ENCODE data around the gene PRICKLE4. TPM values are rescaled to one million over a fixed set of nuclear protein-coding genes. Genes with fewer than 3 reads are reported as not detected.
"Not testable (repeated sequence)": the region's sequence is repeated elsewhere in the genome, so short reads cannot be mapped to it uniquely, and the experiment has no call there.

The PRICKLE4 gene
- total RNA-seq, 4 donors from 2014 or later: 2.1 to 5.8 (median 4.1) TPM

- H3K9me3 ChIP-seq: no peaks in the 10 kb centered on the region
- H3K36me3 ChIP-seq: peaks cover 10 to 18% (median 16%) of the 10 kb centered on the region in 4 donors
- no peak overlapping the region for H3K4me3 ChIP-seq
- WGBS: 91% methylated on average over 57 of the region's 74 CpGs
- TF ChIP-seq CTCF (IDR thresholded peaks at IDR 0.05): no peak
- TF ChIP-seq POLR2AphosphoS5 (IDR thresholded peaks at IDR 0.05): no peak
- TF ChIP-seq EP300 (IDR thresholded peaks at IDR 0.05): no peak
- TF ChIP-seq POLR2A (IDR thresholded peaks at IDR 0.05; ENCODE audit: low read depth): no peak
- no peaks in the 10 kb centered on the region for H3K27me3 ChIP-seq
- no peak for DNase-seq (ENCODE audit: extremely low spot score)
- no peak overlapping the region for H3K27ac ChIP-seq (replicated peaks in 1 of 4)
- no peaks in the 10 kb centered on the region for H3K4me1 ChIP-seq
- intact Hi-C loops (cut with DNase I): no loop called here
These were observed 25.5 kb downstream of the PRICKLE4 start for GRCh38 chr6:41805830-41806774.

GRCh38 chr6:41811095-41811494 is 30.5 kb downstream of the PRICKLE4 start:
- Histone ChIP-seq H3K36me3 (peaks cover 4 to 9% (median 6%) of the 10 kb centered on the region in 4 donors), H3K4me1 (no peaks in the 10 kb centered on the region)

GRCh38 chr6:41811946-41812345 is 31.4 kb downstream of the PRICKLE4 start:
- H3K4me1 ChIP-seq; H3K36me3 ChIP-seq; intact Hi-C loops (cut with DNase I); DNase-seq (ENCODE audit: extremely low spot score); H3K9me3 ChIP-seq; H3K4me3 ChIP-seq; H3K27me3 ChIP-seq; H3K27ac ChIP-seq (replicated peaks in 1 of 4): not testable (repeated sequence)
- WGBS: 89% methylated on average over 13 of the region's 13 CpGs

More at GRCh38 chr6:41811095-41811494, 30.5 kb downstream of the PRICKLE4 start:
- Histone ChIP-seq H3K9me3 (no peaks in the 10 kb centered on the region), H3K4me3 (no peak overlapping the region), H3K27me3 (no peaks in the 10 kb centered on the region), H3K27ac (replicated peaks in 1 of 4) (no peak overlapping the region)
- 97% methylated on average over 3 of the region's 3 CpGs for WGBS
- no peak for DNase-seq (ENCODE audit: extremely low spot score)
- TF ChIP-seq POLR2A (IDR thresholded peaks at IDR 0.05; ENCODE audit: low read depth) (no peak), POLR2AphosphoS5 (IDR thresholded peaks at IDR 0.05) (no peak)
- intact Hi-C loops (cut with DNase I): no loop called here

- intact Hi-C loops (cut with DNase I): no loop called here
- H3K36me3 ChIP-seq: no peaks in the 10 kb centered on the region
- H3K9me3 ChIP-seq: no peaks in the 10 kb centered on the region
- no peak overlapping the region for H3K27ac ChIP-seq (replicated peaks in 1 of 4)
- TF ChIP-seq POLR2AphosphoS5 (IDR thresholded peaks at IDR 0.05): no peak
- TF ChIP-seq EP300 (IDR thresholded peaks at IDR 0.05): no peak
- no peak for TF ChIP-seq CTCF (IDR thresholded peaks at IDR 0.05)
- no peak for TF ChIP-seq POLR2A (IDR thresholded peaks at IDR 0.05; ENCODE audit: low read depth)
- H3K4me1 ChIP-seq: no peaks in the 10 kb centered on the region
- DNase-seq (ENCODE audit: extremely low spot score): no peak
- no peak overlapping the region for H3K4me3 ChIP-seq
- 78% methylated on average over 2 of the region's 2 CpGs for WGBS
- no peaks in the 10 kb centered on the region for H3K27me3 ChIP-seq
These were observed 32.9 kb downstream of the PRICKLE4 start for GRCh38 chr6:41813469-41813868.

GRCh38 chr6:41813956-41814355 is 33.4 kb downstream of the PRICKLE4 start:
- Histone ChIP-seq H3K27me3 (no peaks in the 10 kb centered on the region), H3K27ac (replicated peaks in 1 of 4) (no peak overlapping the region), H3K4me1 (no peaks in the 10 kb centered on the region), H3K4me3 (no peak overlapping the region), H3K36me3 (no peaks in the 10 kb centered on the region), H3K9me3 (no peaks in the 10 kb centered on the region)
- DNase-seq (ENCODE audit: extremely low spot score): no peak
- no peak for TF ChIP-seq POLR2AphosphoS5 (IDR thresholded peaks at IDR 0.05)
- WGBS: 91% methylated on average over 2 of the region's 2 CpGs
- intact Hi-C loops (cut with DNase I): no loop called here

- H3K27ac ChIP-seq (replicated peaks in 1 of 4): no peak overlapping the region
- no peak for DNase-seq (ENCODE audit: extremely low spot score)
- TF ChIP-seq POLR2AphosphoS5 (IDR thresholded peaks at IDR 0.05) (no peak), POLR2A (IDR thresholded peaks at IDR 0.05; ENCODE audit: low read depth) (no peak), CTCF (IDR thresholded peaks at IDR 0.05) (no peak), EP300 (IDR thresholded peaks at IDR 0.05) (no peak)
- no peaks in the 10 kb centered on the region for H3K4me1 ChIP-seq
- H3K4me3 ChIP-seq: no peak overlapping the region
- WGBS: 73% methylated on average over 4 of the region's 4 CpGs
- H3K9me3 ChIP-seq: no peaks in the 10 kb centered on the region
- intact Hi-C loops (cut with DNase I): no loop called here
- H3K36me3 ChIP-seq: no peaks in the 10 kb centered on the region
- no peaks in the 10 kb centered on the region for H3K27me3 ChIP-seq
These were observed 34.0 kb downstream of the PRICKLE4 start for GRCh38 chr6:41814629-41815028.
